Measurements from ENCODE around the gene PNMT.

The PNMT gene

DNA sequence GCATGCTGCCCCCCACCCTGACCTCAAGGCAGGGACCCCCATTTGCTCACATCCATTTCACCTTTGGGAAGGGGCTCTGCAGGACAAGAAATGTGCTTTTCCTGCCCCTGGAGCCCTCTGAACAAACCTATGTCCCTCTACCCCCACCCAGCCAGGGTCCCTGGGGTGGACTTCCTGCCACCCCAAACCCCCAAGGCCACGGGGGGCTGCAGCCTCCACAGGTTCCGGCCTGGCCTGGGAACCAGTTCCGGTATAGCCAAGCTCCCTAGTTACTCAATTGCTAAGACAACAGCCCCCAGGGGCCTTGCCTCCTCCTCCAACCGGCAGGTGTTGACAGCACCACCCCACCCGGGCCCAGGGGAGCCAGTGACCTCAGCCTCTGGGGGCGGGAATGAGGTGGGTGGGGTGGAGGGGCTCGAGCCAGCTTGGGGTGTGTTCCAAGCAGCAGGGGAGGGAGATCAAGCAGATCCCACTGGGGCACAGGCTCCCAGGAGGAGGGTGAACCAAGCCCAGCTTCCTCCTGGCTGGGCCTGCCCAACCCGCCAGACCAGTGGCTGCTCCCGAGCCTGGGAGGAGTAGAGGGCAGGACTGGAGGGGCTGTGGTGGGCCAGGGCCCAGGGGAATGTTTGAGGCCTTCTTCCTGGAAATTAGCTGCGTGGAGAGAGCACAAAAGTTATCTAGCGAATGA lies 6.6 kb downstream of the PNMT start:
- Histone ChIP-seq H3K27me3 (peaks cover 0 to 18% (median 6%) of the 10 kb centered on the region in 11 experiments; a peak in 16 of 22 replicates), H3K4me1 (peaks cover 59 to 91% (median 84%) of the 10 kb centered on the region in 10 experiments), H3K4me2 (peak overlapping the region; percentile 75 to 97 (median 89)), H3K9ac (peak overlapping the region; percentile 26 to 78 (median 58); a peak in 21 of 22 replicates), H3K27ac (peak overlapping the region in 10 of 11 experiments; percentile 14 to 84 (median 76); a peak in 18 of 22 replicates), H3K4me3 (peak overlapping the region in 4 of 10 experiments; percentile 24 to 42 (median 36); a peak in 5 of 20 replicates), H3K36me3 (no peaks in the 10 kb centered on the region; a peak in 1 of 22 replicates), H3K9me3 (replicated peaks in 1 of 11) (no peaks in the 10 kb centered on the region), H4K20me1 (peaks cover 0 to 36% (median 0%) of the 10 kb centered on the region in 11 experiments; a peak in 2 of 22 replicates)
- TF ChIP-seq Cebpa-rat (IDR thresholded peaks at IDR 0.05), result peak in 2 of 11 experiments; percentile 13 to 25; a peak in 2 of 22 replicates

DNA sequence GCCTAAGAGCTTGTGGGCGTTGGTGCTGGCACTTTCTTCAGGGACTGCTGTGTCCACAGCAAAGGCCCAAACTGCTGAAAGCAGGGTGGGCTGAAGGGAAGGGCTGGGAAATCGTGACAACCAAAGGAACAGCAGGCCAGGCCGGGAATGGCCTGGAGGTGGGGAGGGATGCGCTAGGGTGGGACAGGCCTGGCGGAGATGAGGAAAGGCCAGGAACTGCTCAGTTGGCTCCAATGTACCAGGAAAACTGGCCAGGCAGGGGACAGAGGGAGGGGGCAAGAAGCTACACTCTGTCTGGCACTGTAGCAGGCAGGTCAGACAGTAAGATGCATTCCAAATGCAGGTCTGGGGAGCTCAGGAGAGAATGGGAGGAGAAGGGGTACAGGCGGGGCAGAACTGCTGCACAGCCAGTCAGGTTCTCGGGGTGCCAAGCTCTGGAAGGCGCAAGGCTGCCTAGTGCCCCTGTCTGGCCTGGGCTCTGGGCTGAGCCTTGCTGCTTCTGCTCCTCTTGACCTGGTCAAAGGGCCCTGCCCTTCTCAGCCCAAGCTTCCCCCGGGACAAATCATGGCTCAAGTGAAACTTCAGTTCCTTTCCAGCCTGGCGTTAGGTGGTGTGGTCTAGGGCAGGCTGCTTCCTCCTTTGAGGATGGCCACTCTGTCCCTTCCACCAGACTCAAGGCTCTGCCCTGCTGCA lies 7.3 kb downstream of the PNMT start:
- Histone ChIP-seq H3K4me2 (peak overlapping the region; percentile 75 to 97 (median 89)), H3K27ac (peak overlapping the region in 9 of 11 experiments; percentile 40 to 84 (median 79); a peak in 17 of 22 replicates), H3K4me1 (peaks cover 66 to 97% (median 91%) of the 10 kb centered on the region in 10 experiments), H3K9ac (peak overlapping the region; percentile 26 to 78 (median 58); a peak in 21 of 22 replicates), H3K36me3 (no peaks in the 10 kb centered on the region; a peak in 1 of 22 replicates), H3K27me3 (peaks cover 0 to 11% (median 0%) of the 10 kb centered on the region in 11 experiments; a peak in 6 of 22 replicates), H3K4me3 (peak overlapping the region in 5 of 10 experiments; percentile 1 to 42 (median 36); a peak in 6 of 20 replicates), H4K20me1 (peaks cover 0 to 34% (median 0%) of the 10 kb centered on the region in 11 experiments; a peak in 2 of 22 replicates), H3K9me3 (replicated peaks in 1 of 11) (no peaks in the 10 kb centered on the region)
- TF ChIP-seq Cebpa-rat (IDR thresholded peaks at IDR 0.05), result no peak

DNA sequence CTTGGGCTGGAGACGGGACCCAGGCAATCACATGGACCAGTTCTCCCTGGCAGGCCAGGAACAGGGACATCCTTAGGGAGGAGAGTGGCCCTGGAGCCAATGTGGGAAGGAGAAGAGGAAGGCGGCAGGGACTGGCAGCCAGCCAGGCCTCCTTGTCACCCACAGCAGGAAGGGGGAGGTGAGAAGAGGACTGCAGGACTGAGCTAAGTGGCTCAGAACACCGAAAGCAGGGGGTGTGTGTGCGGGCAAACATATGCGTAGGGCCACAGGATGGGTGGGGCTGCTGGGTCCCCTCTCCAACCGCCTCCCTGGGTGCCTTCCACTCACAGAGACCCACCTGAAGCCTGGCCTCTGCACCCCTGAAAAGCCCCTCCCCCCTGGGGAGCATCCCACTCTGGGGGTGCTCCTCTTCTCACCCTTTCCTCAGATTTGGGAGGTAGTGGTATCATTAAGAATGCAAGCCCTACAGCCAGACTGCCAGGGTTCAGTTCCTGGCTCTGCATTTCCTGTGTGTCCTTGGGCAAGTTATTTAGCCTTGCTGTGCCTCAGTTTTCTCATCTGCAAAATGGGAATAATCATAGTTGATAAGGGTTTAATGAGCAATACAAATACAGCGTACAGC lies 8.1 kb downstream of the PNMT start:
- Histone ChIP-seq H3K9me3 (replicated peaks in 1 of 11) (no peaks in the 10 kb centered on the region), H3K4me1 (peaks cover 69 to 100% (median 98%) of the 10 kb centered on the region in 10 experiments), H3K27me3 (peaks cover 0 to 4% (median 0%) of the 10 kb centered on the region in 11 experiments; a peak in 4 of 22 replicates), H4K20me1 (peaks cover 0 to 32% (median 0%) of the 10 kb centered on the region in 11 experiments; a peak in 2 of 22 replicates), H3K27ac (peak overlapping the region in 9 of 11 experiments; percentile 13 to 84 (median 79); a peak in 17 of 22 replicates), H3K4me3 (peak overlapping the region in 4 of 10 experiments; percentile 1 to 42 (median 30); a peak in 2 of 20 replicates), H3K36me3 (peaks cover 0 to 4% (median 0%) of the 10 kb centered on the region in 11 experiments; a peak in 2 of 22 replicates), H3K9ac (peak overlapping the region in 9 of 11 experiments; percentile 18 to 78 (median 63); a peak in 17 of 22 replicates), H3K4me2 (peak overlapping the region; percentile 75 to 97 (median 89))
- TF ChIP-seq Cebpa-rat (IDR thresholded peaks at IDR 0.05), result no peak

DNA sequence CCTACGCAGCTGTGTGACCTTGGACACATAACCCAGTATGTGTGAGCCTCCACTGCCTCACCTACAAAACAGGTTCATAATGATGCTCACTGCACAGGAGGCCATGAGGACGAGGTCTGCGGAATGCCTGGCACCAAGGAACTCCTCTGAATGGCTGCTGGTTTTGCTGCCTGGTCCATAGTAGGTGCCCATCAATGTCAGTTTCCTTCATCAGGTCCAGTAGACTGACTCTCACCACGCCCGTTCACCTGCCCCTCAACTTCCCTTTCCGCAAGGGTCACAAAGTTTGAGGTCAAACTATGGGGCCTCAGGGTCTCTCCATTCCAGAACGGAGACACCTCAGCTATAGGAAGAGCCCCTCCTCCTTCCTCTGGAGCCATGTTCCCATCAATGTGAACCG lies 8.8 kb downstream of the PNMT start:
- no peak overlapping the region for H3K4me3 ChIP-seq
- H3K4me2 ChIP-seq, result peak overlapping the region; percentile 75 to 97 (median 89)
- peaks cover 69 to 94% (median 92%) of the 10 kb centered on the region in 10 experiments for H3K4me1 ChIP-seq
- no peak for TF ChIP-seq Cebpa-rat (IDR thresholded peaks at IDR 0.05)
- H4K20me1 ChIP-seq, result peaks cover 0 to 24% (median 0%) of the 10 kb centered on the region in 11 experiments; a peak in 2 of 22 replicates
- H3K9me3 ChIP-seq (replicated peaks in 1 of 11), result no peaks in the 10 kb centered on the region
- H3K27me3 ChIP-seq, result no peaks in the 10 kb centered on the region
- peaks cover 0 to 4% (median 0%) of the 10 kb centered on the region in 11 experiments; a peak in 2 of 22 replicates for H3K36me3 ChIP-seq
- peak overlapping the region in 5 of 11 experiments; percentile 56 to 78 (median 75); a peak in 4 of 22 replicates for H3K9ac ChIP-seq
- H3K27ac ChIP-seq, result peak overlapping the region in 7 of 11 experiments; percentile 61 to 84 (median 79); a peak in 10 of 22 replicates

DNA sequence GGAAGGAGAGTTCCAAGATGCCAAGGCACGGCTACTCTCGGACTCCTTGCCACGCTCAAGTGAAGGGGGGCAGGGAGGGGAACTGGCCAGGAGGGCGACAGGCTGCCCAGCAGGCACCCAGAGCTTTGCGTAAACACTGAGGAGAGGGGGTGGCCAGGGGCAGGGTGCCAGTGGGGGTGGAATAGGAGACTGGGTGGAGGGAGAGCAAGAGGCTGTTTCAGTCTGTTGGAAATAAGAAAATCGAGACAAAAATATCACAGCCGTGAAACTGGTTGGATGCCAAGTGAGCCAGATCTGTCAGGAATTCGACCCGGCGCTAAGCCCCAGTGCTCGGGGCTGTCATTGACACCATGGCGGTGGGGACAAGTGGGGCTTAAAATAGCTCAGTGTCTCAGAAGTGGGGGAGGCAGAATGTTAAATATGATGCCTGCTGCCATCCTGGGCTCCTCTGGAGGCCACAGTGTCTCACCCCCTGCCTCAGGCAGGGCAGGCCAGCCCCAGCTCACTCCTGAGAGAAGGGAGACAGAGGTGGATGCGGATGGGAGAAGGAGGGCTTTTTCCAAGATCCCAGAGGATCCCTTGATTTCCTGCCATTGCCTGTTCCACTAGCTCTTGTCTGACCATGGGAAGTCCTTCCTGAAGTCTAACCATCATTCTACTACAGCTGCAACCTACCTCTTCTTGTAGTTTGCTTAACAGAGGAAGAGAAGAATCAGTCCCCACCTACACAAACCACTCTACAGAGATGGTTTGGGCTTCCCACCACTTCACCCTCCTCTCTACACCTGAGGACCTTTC lies 9.5 kb downstream of the PNMT start:
- Histone ChIP-seq H3K4me2 (peak overlapping the region; percentile 75 to 97 (median 89)), H3K27me3 (no peaks in the 10 kb centered on the region), H3K4me3 (no peak overlapping the region), H3K9me3 (replicated peaks in 1 of 11) (no peaks in the 10 kb centered on the region), H3K9ac (peak overlapping the region in 4 of 11 experiments; percentile 18 to 78 (median 54); a peak in 7 of 22 replicates), H3K27ac (peak overlapping the region in 7 of 11 experiments; percentile 20 to 84 (median 79); a peak in 11 of 22 replicates), H3K36me3 (peaks cover 0 to 4% (median 0%) of the 10 kb centered on the region in 11 experiments; a peak in 3 of 22 replicates), H3K4me1 (peaks cover 69 to 88% (median 86%) of the 10 kb centered on the region in 10 experiments), H4K20me1 (peaks cover 0 to 18% (median 0%) of the 10 kb centered on the region in 11 experiments; a peak in 2 of 22 replicates)
- TF ChIP-seq Cebpa-rat (IDR thresholded peaks at IDR 0.05), result no peak

DNA sequence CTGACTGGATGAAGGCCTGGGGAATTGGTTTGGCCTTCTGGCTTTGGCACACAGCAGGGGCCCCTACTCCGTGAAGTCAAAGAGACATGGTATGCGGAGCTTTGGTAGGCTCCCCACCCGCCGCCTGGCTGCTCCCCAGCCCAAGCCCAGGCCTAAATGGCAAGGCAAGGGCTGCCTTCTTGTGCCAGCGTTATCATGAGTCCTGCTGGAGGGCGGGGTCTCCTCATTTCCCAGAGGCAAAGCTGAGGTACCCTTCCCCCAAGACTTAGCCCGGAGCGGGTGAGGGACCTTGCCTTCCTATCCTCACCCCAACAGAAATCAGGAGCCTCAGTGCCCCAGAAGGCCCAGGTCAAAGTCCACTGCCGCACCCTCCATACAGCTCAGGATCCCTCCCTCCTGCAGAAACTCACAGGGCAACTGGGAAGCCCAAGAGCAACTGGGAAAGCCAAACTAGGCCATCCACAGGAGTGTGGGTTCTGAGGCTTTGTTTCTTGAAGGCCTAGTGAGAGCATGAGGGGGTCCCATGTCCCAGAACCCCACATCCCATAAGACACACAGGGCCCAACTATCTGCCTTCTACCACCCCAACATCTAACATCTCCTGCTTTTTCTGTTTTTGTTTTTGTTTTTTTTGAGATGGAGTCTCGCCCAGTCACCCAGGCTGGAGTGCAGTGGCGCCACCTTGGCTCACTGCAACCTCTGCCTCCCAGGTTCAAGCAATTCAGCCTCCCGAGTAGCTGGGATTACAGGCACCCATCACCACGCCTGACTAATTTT lies 10.3 kb downstream of the PNMT start:
- H3K36me3 ChIP-seq, result peaks cover 0 to 11% (median 1%) of the 10 kb centered on the region in 11 experiments; a peak in 6 of 22 replicates
- peaks cover 69 to 82% (median 78%) of the 10 kb centered on the region in 10 experiments for H3K4me1 ChIP-seq
- H3K4me3 ChIP-seq, result no peak overlapping the region
- peak overlapping the region in 10 of 11 experiments; percentile 66 to 84 (median 80); a peak in 16 of 22 replicates for H3K27ac ChIP-seq
- no peaks in the 10 kb centered on the region for H3K27me3 ChIP-seq
- TF ChIP-seq Cebpa-rat (IDR thresholded peaks at IDR 0.05), result no peak
- peak overlapping the region; percentile 75 to 97 (median 89) for H3K4me2 ChIP-seq
- H3K9me3 ChIP-seq (replicated peaks in 1 of 11), result no peaks in the 10 kb centered on the region
- H4K20me1 ChIP-seq, result peaks cover 0 to 14% (median 0%) of the 10 kb centered on the region in 11 experiments; a peak in 2 of 22 replicates
- peak overlapping the region in 3 of 11 experiments; percentile 62 to 70 (median 68); a peak in 7 of 22 replicates for H3K9ac ChIP-seq
